Vein endothelial cell (primary cell): ENCODE results near the gene PIGQ. TPM values are rescaled to one million over a fixed set of nuclear protein-coding genes. Genes with fewer than 3 reads are reported as not detected.

Experiments
- small RNA-seq: library from RNA; depleted of rRNA; stranded (forward); fragments of <200 nt; gene quantifications from one replicate; pipeline ENCODE3, GENCODE V24; 2012
- total RNA-seq: library from RNA; depleted of rRNA; stranded (reverse); fragments of >200 nt; gene quantifications from 2 replicates; pipeline ENCODE4 v1.2.3, GENCODE V29; 2012

PIGQ gene
- total RNA-seq: 28.4 and 45.1 TPM in 2 replicates

DNA sequence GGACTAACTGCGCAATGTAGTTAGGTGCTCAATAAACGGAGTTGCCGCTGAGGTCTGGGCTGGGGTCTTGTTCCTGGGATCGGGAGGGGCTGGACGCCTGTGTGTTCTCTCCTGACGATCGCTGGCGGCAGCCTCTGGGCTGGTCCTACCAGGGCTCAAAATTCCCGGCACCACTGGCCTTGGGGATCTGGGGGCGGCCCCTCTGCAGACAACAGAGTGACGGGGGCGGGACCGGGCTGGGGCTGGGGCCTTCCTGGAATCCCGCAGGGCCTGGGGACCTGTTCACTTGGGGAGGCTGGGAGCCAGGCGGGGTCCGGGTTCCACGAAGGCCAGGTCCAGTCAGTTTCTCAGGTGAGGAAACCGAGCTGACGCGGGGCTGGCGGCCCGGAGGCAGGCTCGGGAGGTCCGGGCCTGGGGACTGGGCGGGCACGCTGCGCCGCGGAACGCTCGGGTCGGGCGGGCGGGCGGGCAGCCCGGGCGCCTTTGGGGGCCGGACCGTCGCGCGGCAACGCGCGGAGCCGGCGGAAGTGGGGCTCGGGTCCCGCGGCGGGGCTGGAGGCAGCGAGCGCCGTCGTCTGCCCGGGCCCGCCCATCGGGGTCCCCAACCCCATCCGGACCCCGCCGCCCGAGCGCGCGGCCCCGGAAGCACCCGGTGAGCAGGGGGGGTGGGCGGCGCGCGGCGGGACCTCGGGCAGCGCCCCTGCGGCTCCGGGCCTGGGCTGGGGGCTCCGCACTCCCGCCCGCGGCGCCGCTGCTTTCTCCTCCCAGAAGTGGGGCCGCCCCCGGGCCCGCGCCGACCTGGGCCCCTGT lies at the start of gene PIGQ:
Gene PIGQ, plus strand, starts transcription at position 524 of the 810 bp plus-strand sequence. CDS start 4,107 bp downstream, outside the sequence.

GRCh38 chr16:527015-527903 lies 42.5 kb upstream of the PIGQ start, which contains the start of gene CAPN15:
Gene CAPN15 (plus strand): TSS chr16:527712. CDS start chr16:546839, 19,127 bp downstream.

GRCh38 chr16:560204-560700 lies 9.5 kb upstream of the PIGQ start, which contains the start of gene PRR35:
Gene PRR35 (plus strand): TSS chr16:560394. CDS start chr16:563295, 2,901 bp downstream.

DNA sequence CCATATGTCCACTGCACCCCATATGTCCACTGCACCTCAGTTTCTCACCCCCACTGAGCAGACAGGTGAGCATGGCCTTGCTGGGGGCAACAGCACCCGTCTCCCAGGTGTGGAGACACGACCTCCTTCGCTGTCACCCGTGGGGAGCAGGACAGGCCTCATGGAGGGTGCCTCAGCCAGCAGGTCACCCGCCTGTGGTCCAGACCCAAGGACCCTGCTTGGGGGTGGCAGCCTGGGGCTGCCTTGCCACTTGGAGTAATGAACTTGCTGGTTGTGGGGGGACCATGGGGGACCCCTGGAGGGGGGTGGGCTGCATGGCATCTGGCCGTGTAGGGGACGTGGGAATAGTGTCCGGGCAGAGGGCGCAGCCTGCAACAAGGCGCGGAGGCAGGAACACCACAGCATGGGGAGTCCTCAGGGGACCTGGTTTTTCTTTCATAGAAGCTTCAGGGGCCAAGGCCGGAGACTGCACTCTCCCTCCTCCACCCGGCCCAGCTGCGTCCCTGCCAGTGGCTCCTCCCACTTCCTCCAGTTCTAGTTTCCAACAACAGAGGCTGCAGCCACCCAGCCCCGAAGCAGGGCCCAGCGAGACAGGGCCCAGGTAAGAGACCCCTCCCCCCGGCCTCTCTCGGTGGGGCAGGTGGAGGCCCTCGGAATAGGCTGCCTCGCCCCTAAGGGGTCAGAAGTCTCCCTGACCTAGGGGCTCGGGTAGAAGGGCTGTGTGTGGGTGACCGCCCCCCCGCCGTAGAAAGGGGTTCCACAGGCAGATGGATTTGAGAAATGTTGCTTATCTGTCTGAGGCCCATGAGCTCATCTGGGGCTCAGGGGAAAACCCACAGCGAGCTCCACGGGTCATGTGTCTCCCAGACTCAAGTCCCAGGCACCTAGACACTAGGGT lies 3.0 kb upstream of the PIGQ start, which contains the start of gene NHLRC4:
Gene NHLRC4, plus strand, starts transcription at position 531 of the 898 bp plus-strand sequence. CDS start 1,043 bp downstream, outside the sequence.

GRCh38 chr16:589658-590187 lies 20.0 kb downstream of the PIGQ start, which contains the start of gene RAB40C:
Gene RAB40C (plus strand): TSS chr16:590066. CDS start chr16:590292, 226 bp downstream.

DNA sequence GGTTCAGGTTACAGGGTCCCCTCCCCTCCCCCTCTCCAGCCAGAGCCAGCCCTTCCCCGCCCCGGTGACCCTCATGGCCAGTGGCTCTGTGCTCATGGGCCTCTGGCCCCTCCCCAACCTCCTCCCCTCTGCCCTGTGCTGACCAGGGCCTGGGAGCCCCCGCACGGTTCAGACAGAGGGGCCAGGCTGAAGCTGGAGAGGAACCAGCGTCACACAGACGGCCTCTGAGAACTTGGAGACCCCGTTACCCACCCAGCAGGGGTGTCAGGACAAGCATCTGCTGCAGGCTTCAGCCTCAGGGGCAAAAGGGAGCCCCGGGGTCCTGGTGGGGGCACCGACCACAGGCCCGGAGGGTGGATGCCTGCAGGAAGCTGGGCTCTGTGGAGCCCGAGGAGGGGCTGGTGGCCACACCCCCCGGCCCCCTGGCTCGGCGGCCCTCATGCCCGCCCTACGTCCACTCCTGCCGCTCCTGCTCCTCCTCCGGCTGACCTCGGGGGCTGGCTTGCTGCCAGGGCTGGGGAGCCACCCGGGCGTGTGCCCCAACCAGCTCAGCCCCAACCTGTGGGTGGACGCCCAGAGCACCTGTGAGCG lies 61.1 kb downstream of the PIGQ start, which contains the start of gene WFIKKN1:
Gene WFIKKN1, plus strand, starts transcription at position 171 of the 591 bp plus-strand sequence. Its CDS starts 269 bp downstream, at position 440.

Small RNA genes lying within 50 kb of the gene (small RNA-seq; reads per million reads assigned to genes)
- gene MIR3176 (0.13 reads per million), gene MIR5587 (0.40 reads per million, percentile 21 among the genes with 10 or more reads in this experiment), gene Z98883.1 (not detected)

Other genes starting within 250 kb of the PIGQ start
- gene AXIN1, start 217.2 kb upstream of the PIGQ start, total RNA-seq: 23.2 and 25.1 TPM in 2 replicates
- gene MRPL28, start 199.4 kb upstream of the PIGQ start, total RNA-seq: 91.2 and 127 TPM in 2 replicates
- gene PGAP6, start 188.0 kb upstream of the PIGQ start, total RNA-seq: 84.4 and 129 TPM in 2 replicates
- gene NME4, start 172.8 kb upstream of the PIGQ start, total RNA-seq: 99.6 and 146 TPM in 2 replicates
- 19.0 and 21.2 TPM in 2 replicates for gene DECR2, start 168.1 kb upstream of the PIGQ start, total RNA-seq
- gene RAB11FIP3, start 144.3 kb upstream of the PIGQ start, total RNA-seq: 27.4 and 37.9 TPM in 2 replicates
- gene CAPN15, start 42.3 kb upstream of the PIGQ start, total RNA-seq: 56.2 and 61.2 TPM in 2 replicates
- not detected in 2 replicates for gene PRR35, start 9.6 kb upstream of the PIGQ start, total RNA-seq
- gene NHLRC4, start 3.0 kb upstream of the PIGQ start, total RNA-seq: 2.4 and 2.9 TPM in 2 replicates
- gene RAB40C, start 20.1 kb downstream of the PIGQ start, total RNA-seq: 15.0 and 17.0 TPM in 2 replicates
- gene WFIKKN1, start 61.0 kb downstream of the PIGQ start, total RNA-seq: under 0.01 and 0.19 TPM in 2 replicates
- 90.8 and 142 TPM in 2 replicates for gene METTL26, start 66.3 kb downstream of the PIGQ start, total RNA-seq
- 14.0 and 20.9 TPM in 2 replicates for gene MCRIP2, start 71.9 kb downstream of the PIGQ start, total RNA-seq
- gene WDR90, start 79.4 kb downstream of the PIGQ start, total RNA-seq: 15.9 and 18.6 TPM in 2 replicates
- gene RHOT2, start 98.2 kb downstream of the PIGQ start, total RNA-seq: 44.6 and 53.2 TPM in 2 replicates
- gene RHBDL1, start 105.7 kb downstream of the PIGQ start, total RNA-seq: 0.38 and 0.65 TPM in 2 replicates
- gene STUB1, start 110.4 kb downstream of the PIGQ start, total RNA-seq: 115 and 135 TPM in 2 replicates
- gene JMJD8, start 114.4 kb downstream of the PIGQ start, total RNA-seq: 39.8 and 63.7 TPM in 2 replicates
- gene WDR24, start 120.4 kb downstream of the PIGQ start, total RNA-seq: 8.5 and 9.5 TPM in 2 replicates
- gene FBXL16, start 135.8 kb downstream of the PIGQ start, total RNA-seq: under 0.01 and 0.29 TPM in 2 replicates
- 22.2 and 35.3 TPM in 2 replicates for gene METRN, start 145.2 kb downstream of the PIGQ start, total RNA-seq
- gene ANTKMT, start 151.2 kb downstream of the PIGQ start, total RNA-seq: 23.1 and 33.6 TPM in 2 replicates
- gene CCDC78, start 156.5 kb downstream of the PIGQ start, total RNA-seq: 1.3 and 1.6 TPM in 2 replicates
- gene HAGHL, start 157.1 kb downstream of the PIGQ start, total RNA-seq: 9.7 and 13.4 TPM in 2 replicates
- gene CIAO3, start 171.0 kb downstream of the PIGQ start, total RNA-seq: 36.8 and 40.5 TPM in 2 replicates
- gene MSLN, start 190.8 kb downstream of the PIGQ start, total RNA-seq: not detected in 2 replicates
- gene RPUSD1, start 218.4 kb downstream of the PIGQ start, total RNA-seq: 51.9 and 52.7 TPM in 2 replicates
- gene CHTF18, start 218.7 kb downstream of the PIGQ start, total RNA-seq: 15.0 and 20.4 TPM in 2 replicates
- not detected in 2 replicates for gene GNG13, start 230.8 kb downstream of the PIGQ start, total RNA-seq